Body of pancreas (tissue), 4 donors: Measurements from ENCODE around the gene SLX4IP.
A peak's percentile ranks its signal among the peaks of the same experiment; 100 is the strongest.

Source experiments
- CTCF ChIP-seq, 7 experiments: fragments of 450-650 bp in 4 of 7; fragments of 200-600 bp in 3 of 7; sonication (generic) in 3 of 7; IDR thresholded peaks; one replicate each; pipeline ENCODE4 v1.5.1; 2016 to 2019; ENCODE audit warnings: antibody characterized with exemption in 7 of 7
- POLR2A ChIP-seq, 3 donors: fragments of 450-650 bp; IDR thresholded peaks; one replicate each; pipeline ENCODE4 v1.6.1; 2016; ENCODE audit warnings: antibody characterized with exemption in 3 of 3, mild to moderate bottlenecking in 2 of 3

- TF ChIP-seq CTCF (IDR thresholded peaks at IDR 0.05) (peak; percentile 73 to 89 (median 83)), POLR2A (IDR thresholded peaks at IDR 0.05) (no peak)
Observed at GRCh38 chr20:10553326-10553984, 118.3 kb downstream of the SLX4IP start.
